Measurements from ENCODE around the gene C1QTNF8.

C1QTNF8 gene

GRCh38 chr16:1101573-1102332 lies 5.7 kb upstream of the C1QTNF8 start:
- no peak overlapping the region for H3K27ac ChIP-seq (replicated peaks)
- H3K27me3 ChIP-seq (ENCODE audit: insufficient read depth, poor library complexity, severe bottlenecking), result peaks cover 40% of the 10 kb centered on the region
- no peak overlapping the region for H3K4me3 ChIP-seq (replicated peaks; ENCODE audit: insufficient read depth, low read length)
- DNase-seq (ENCODE audit: low read depth in 1 of 2, low spot score in 1 of 2), result no peak
- no peak for TF ChIP-seq POLR2AphosphoS5 (IDR thresholded peaks at IDR 0.05; ENCODE audit: low read depth)

GRCh38 chr16:1101133-1101532 lies 5.1 kb upstream of the C1QTNF8 start:
- Histone ChIP-seq H3K27me3 (ENCODE audit: insufficient read depth, poor library complexity, severe bottlenecking) (peaks cover 42% of the 10 kb centered on the region), H3K4me3 (replicated peaks; ENCODE audit: insufficient read depth, low read length) (no peak overlapping the region), H3K27ac (replicated peaks) (no peak overlapping the region)
- TF ChIP-seq SPI1 (IDR thresholded peaks at IDR 0.05; ENCODE audit: borderline replicate concordance, low read depth) (no peak), POLR2AphosphoS5 (IDR thresholded peaks at IDR 0.05; ENCODE audit: low read depth) (no peak), GABPA (IDR thresholded peaks at IDR 0.05; ENCODE audit: low read depth) (no peak), REST (IDR thresholded peaks at IDR 0.05; ENCODE audit: insufficient replicate concordance, low read depth) (no peak)
- TF ChIP-seq, protein P1, sequence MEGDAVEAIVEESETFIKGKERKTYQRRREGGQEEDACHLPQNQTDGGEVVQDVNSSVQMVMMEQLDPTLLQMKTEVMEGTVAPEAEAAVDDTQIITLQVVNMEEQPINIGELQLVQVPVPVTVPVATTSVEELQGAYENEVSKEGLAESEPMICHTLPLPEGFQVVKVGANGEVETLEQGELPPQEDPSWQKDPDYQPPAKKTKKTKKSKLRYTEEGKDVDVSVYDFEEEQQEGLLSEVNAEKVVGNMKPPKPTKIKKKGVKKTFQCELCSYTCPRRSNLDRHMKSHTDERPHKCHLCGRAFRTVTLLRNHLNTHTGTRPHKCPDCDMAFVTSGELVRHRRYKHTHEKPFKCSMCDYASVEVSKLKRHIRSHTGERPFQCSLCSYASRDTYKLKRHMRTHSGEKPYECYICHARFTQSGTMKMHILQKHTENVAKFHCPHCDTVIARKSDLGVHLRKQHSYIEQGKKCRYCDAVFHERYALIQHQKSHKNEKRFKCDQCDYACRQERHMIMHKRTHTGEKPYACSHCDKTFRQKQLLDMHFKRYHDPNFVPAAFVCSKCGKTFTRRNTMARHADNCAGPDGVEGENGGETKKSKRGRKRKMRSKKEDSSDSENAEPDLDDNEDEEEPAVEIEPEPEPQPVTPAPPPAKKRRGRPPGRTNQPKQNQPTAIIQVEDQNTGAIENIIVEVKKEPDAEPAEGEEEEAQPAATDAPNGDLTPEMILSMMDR (IDR thresholded peaks at IDR 0.05; ENCODE audit: insufficient read depth, low read length), result no peak
- DNase-seq (ENCODE audit: low read depth in 1 of 2, low spot score in 1 of 2), result no peak

- no peak overlapping the region for H3K4me3 ChIP-seq (replicated peaks; ENCODE audit: insufficient read depth, low read length)
- H3K27me3 ChIP-seq (ENCODE audit: insufficient read depth, poor library complexity, severe bottlenecking), result peaks cover 51% of the 10 kb centered on the region
- TF ChIP-seq REST (IDR thresholded peaks at IDR 0.05; ENCODE audit: insufficient replicate concordance, low read depth) (no peak), POLR2AphosphoS5 (IDR thresholded peaks at IDR 0.05; ENCODE audit: low read depth) (no peak)
- TF ChIP-seq, protein P1 (IDR thresholded peaks at IDR 0.05; ENCODE audit: insufficient read depth, low read length), result no peak
- H3K27ac ChIP-seq (replicated peaks), result no peak overlapping the region
- no peak for DNase-seq (ENCODE audit: low read depth in 1 of 2, low spot score in 1 of 2)
These were observed 4.2 kb upstream of the C1QTNF8 start for GRCh38 chr16:1100084-1100800.

- no peak overlapping the region for H3K4me3 ChIP-seq (replicated peaks; ENCODE audit: insufficient read depth, low read length)
- no peak for TF ChIP-seq POLR2AphosphoS5 (IDR thresholded peaks at IDR 0.05; ENCODE audit: low read depth)
- no peak for TF ChIP-seq SPI1 (IDR thresholded peaks at IDR 0.05; ENCODE audit: borderline replicate concordance, low read depth)
- H3K27me3 ChIP-seq (ENCODE audit: insufficient read depth, poor library complexity, severe bottlenecking), result peaks cover 52% of the 10 kb centered on the region
- DNase-seq (ENCODE audit: low read depth in 1 of 2, low spot score in 1 of 2), result no peak
- no peak overlapping the region for H3K27ac ChIP-seq (replicated peaks)
These were observed 3.4 kb upstream of the C1QTNF8 start for GRCh38 chr16:1099189-1100083.
